GM12878 (cell line): Measurements from ENCODE around the gene ARHGAP26. TPM values are rescaled to one million over a fixed set of nuclear protein-coding genes. Genes with fewer than 3 reads are reported as not detected.

Experiments used
- ATAC-seq: fragments of 200-7000 bp; cut with Tn5 transposase; 3 replicates; pipeline ENCODE4 v1.9.1; 2020; ENCODE audit warnings: mild to moderate bottlenecking, moderate library complexity
- BruUV-seq: library from RNA; stranded (reverse); fragments of 400-500 nt; replicated peaks from 2 replicates; lab custom pipeline; 2021; lab: Mats Ljungman, UMichigan
- CTCF ChIA-PET: fragments of 300-600 bp; sonication (Branson Sonifier 250); formaldehyde crosslinking; extraction: SDS; loops from one replicate; lab custom pipeline; 2021; ENCODE audit warnings: inconsistent platforms; lab: Yijun Ruan, JAX
- POLR2A ChIA-PET: fragments of 350-600 bp; formaldehyde crosslinking; extraction: SDS; loops from one replicate; lab custom pipeline; 2021; ENCODE audit warnings: inconsistent platforms; lab: Charles Lee
- RAD21 ChIA-PET: fragments of 300-600 bp; sonication (Branson Sonifier 250); formaldehyde crosslinking; loops from one replicate; lab custom pipeline; 2023; ENCODE audit warnings: antibody characterized with exemption; ENCODE audit not compliant: unreplicated experiment; lab: Charles Lee
- SMC1A ChIA-PET: fragments of 300-600 bp; sonication (Branson Sonifier 250); formaldehyde crosslinking; loops from one replicate; lab custom pipeline; 2023; ENCODE audit not compliant: unreplicated experiment, uncharacterized antibody; lab: Charles Lee
- DNase-seq: peaks from one replicate; pipeline ENCODE4 v3.0.0-alpha.2; 2011; ENCODE audit warnings: low read depth, low spot score
- FAIRE-seq: peaks from 3 replicates; lab custom pipeline; 2011; peaks lifted over from hg19 to GRCh38; lab: Jason Lieb, UNC
- H2AFZ ChIP-seq: 2 replicates; pipeline ENCODE4 v1.6.0; 2011; ENCODE audit warnings: low read depth, low read length, control low read depth; ENCODE audit not compliant: control insufficient read depth
- H3K27ac ChIP-seq: 2 replicates; pipeline ENCODE4 v1.5.1; 2011; ENCODE audit warnings: control low read depth; ENCODE audit not compliant: control insufficient read depth, insufficient read depth
- H3K27me3 ChIP-seq, 2 experiments: replicated peaks in 1 of 2; 2 replicates each; pipeline versions ENCODE4 v1.6.0 to v1.6.1; 2011; ENCODE audit warnings: low read length in 1 of 2; ENCODE audit not compliant: control insufficient read depth in 2 of 2, insufficient read depth in 2 of 2
- H3K36me3 ChIP-seq, 2 experiments: 2 replicates each; pipeline ENCODE4 v1.5.1; 2011; ENCODE audit warnings: low read length in 1 of 2; ENCODE audit not compliant: control insufficient read depth in 2 of 2, insufficient read depth in 2 of 2
- H3K4me1 ChIP-seq: 2 replicates; pipeline ENCODE4 v1.6.1; 2011; ENCODE audit warnings: mild to moderate bottlenecking, low read length, moderate library complexity, mixed read lengths; ENCODE audit not compliant: control insufficient read depth, insufficient read depth
- H3K4me2 ChIP-seq: 2 replicates; pipeline ENCODE4 v1.6.0; 2011; ENCODE audit warnings: control low read depth; ENCODE audit not compliant: control insufficient read depth, insufficient read depth
- H3K4me3 ChIP-seq: fragments of 200-600 bp; sonication (generic); 2 replicates; pipeline ENCODE4 v1.5.1; 2016
- H3K79me2 ChIP-seq: 2 replicates; pipeline ENCODE4 v1.6.0; 2011; ENCODE audit warnings: low read length; ENCODE audit not compliant: control insufficient read depth, insufficient read depth
- H3K9ac ChIP-seq: 2 replicates; pipeline ENCODE4 v1.8.0; 2011; ENCODE audit warnings: low read length, control low read depth, mixed read lengths; ENCODE audit not compliant: control insufficient read depth, insufficient read depth
- H3K9me3 ChIP-seq: replicated peaks from 3 replicates; pipeline ENCODE4 v1.5.1; 2011; ENCODE audit warnings: mild to moderate bottlenecking, low read length; ENCODE audit not compliant: control insufficient read depth, insufficient read depth
- H4K20me1 ChIP-seq: 2 replicates; pipeline ENCODE4 v1.6.0; 2011; ENCODE audit not compliant: control insufficient read depth, insufficient read depth
- BACH1 ChIP-seq: fragments of 450-650 bp; IDR thresholded peaks from 2 replicates; pipeline ENCODE4 v1.6.1; 2017; ENCODE audit warnings: mild to moderate bottlenecking, borderline replicate concordance
- CREM ChIP-seq: IDR thresholded peaks from 2 replicates; pipeline ENCODE4 v1.6.1; 2014; ENCODE audit warnings: antibody characterized with exemption, low read depth
- EZH2 ChIP-seq: IDR thresholded peaks from 2 replicates; pipeline ENCODE4 v1.6.1; 2012; ENCODE audit warnings: low read depth, mild to moderate bottlenecking, control low read depth, inconsistent platforms, low read length, borderline replicate concordance; ENCODE audit not compliant: control insufficient read depth
- FOXM1 ChIP-seq: IDR thresholded peaks from 2 replicates; pipeline ENCODE4 v1.6.1; 2012; ENCODE audit warnings: low read depth, mild to moderate bottlenecking, inconsistent platforms, low read length, moderate library complexity
- IRF5 ChIP-seq: fragments of 450-650 bp; IDR thresholded peaks from 2 replicates; pipeline ENCODE4 v1.6.1; 2017; ENCODE audit warnings: borderline replicate concordance
- MEF2B ChIP-seq: fragments of 450-650 bp; IDR thresholded peaks from 2 replicates; pipeline ENCODE4 v1.6.1; 2018; ENCODE audit warnings: mild to moderate bottlenecking, moderate library complexity; ENCODE audit not compliant: partially characterized antibody, poor library complexity, severe bottlenecking
- MXI1 ChIP-seq: fragments of 150-350 bp; IDR thresholded peaks from 2 replicates; pipeline ENCODE4 v1.6.1; 2011; ENCODE audit warnings: low read depth, mild to moderate bottlenecking, inconsistent platforms, low read length, improper control_type of control experiment
- STAT1 ChIP-seq: fragments of 450-650 bp; conservative IDR thresholded peaks from 2 replicates; pipeline ENCODE4 v1.6.1; 2014; ENCODE audit warnings: antibody characterized with exemption, mild to moderate bottlenecking
- TARDBP ChIP-seq: IDR thresholded peaks from 2 replicates; pipeline ENCODE4 v1.6.1; 2016; ENCODE audit warnings: borderline replicate concordance
- TCF12 ChIP-seq: IDR thresholded peaks from 2 replicates; pipeline ENCODE4 v1.6.1; 2011; ENCODE audit warnings: low read depth, mild to moderate bottlenecking, low read length
- WGBS: methylation state at CpG from one replicate; pipeline ENCODE4 v1.1.6; 2016; ENCODE audit warnings: low lambda C conversion rate; ENCODE audit not compliant: insufficient replicate concordance, insufficient coverage; ENCODE audit errors: missing lambda C conversion rate; 5-methylcytosine and 5-hydroxymethylcytosine counted together
- in situ Hi-C: fragments of 300-500 bp; cut with MboI; formaldehyde crosslinking; loops from 9 replicates; pipeline ENCODE4 v1.14.3; 2018; ENCODE audit warnings: mixed read lengths
- intact Hi-C: fragments of 100-400 bp; cut with micrococcal nuclease; formaldehyde crosslinking; loops from one replicate; pipeline ENCODE4 v1.14.2; 2022; ENCODE audit not compliant: unreplicated experiment
- polyA plus RNA-seq, 11 experiments: library from polyadenylated mRNA; depleted of rRNA in 4 of 11; unstranded in 6 of 11; stranded (reverse) in 5 of 11; fragments of >200 nt; fragmentation: Nextera tagmentation in 4 of 11; fragmentation: Illumina TruSeq in 1 of 11; extraction: Ambion mirVana in 4 of 11; extraction: Trizol in 1 of 11; gene quantifications; 1 replicate in 1 of 11; 2 replicates in 10 of 11; pipeline versions ENCODE4 v1.2.1 to v1.2.3, GENCODE V29; 2011 to 2016; ENCODE audit warnings: inconsistent platforms in 2 of 11, missing spikeins in 2 of 11, low read depth in 1 of 11
- total RNA-seq, 4 experiments: library from RNA; depleted of rRNA in 3 of 4; stranded (reverse); fragments of >200 nt in 3 of 4; fragmentation: Illumina TruSeq in 1 of 4; extraction: Trizol in 1 of 4; gene quantifications; 2 replicates each; pipeline versions ENCODE4 v1.2.1 to v1.2.3, GENCODE V29; 2013 to 2021

Gene ARHGAP26
- total and polyA plus RNA-seq, 10 of the 15 experiments (the other 5 are each of a cell fraction or from before 2014, with no cell fraction given) = 9.4 to 41.5 (median 19.3) TPM

- Histone ChIP-seq H3K4me1 (peaks cover 44% of the 10 kb centered on the region), H3K9me3 (no peaks in the 10 kb centered on the region), H3K36me3 (peaks cover 4 to 6% of the 10 kb centered on the region in 2 experiments; a peak in 2 of 4 replicates), H3K27me3 (no peaks in the 10 kb centered on the region), H3K4me3 (no peak overlapping the region), H2AFZ (no peak overlapping the region), H3K9ac (no peak overlapping the region), H3K79me2 (peaks cover 29% of the 10 kb centered on the region), H3K4me2 (no peak overlapping the region), H4K20me1 (no peaks in the 10 kb centered on the region), H3K27ac (no peak overlapping the region)
- ChIA-PET POLR2A (interaction anchor here (0.6 to 1.8 kb wide), 5 partner anchors 27 to 375 kb away, joined by 3 to 5 read pairs (median 3); no protein-coding TSS in a partner anchor), SMC1A (interaction anchor here (0.9 to 19.4 kb wide), 15 partner anchors 14 to 159 kb away, joined by 3 to 441 read pairs (median 5); no protein-coding TSS in a partner anchor), CTCF (interaction anchor here (0.9 to 2.0 kb wide), 4 partner anchors 19 to 52 kb away, joined by 4 to 5 read pairs (median 4); no protein-coding TSS in a partner anchor), RAD21 (interaction anchor here (0.7 to 19.7 kb wide), 5 partner anchors 37 to 128 kb away, joined by 3 to 337 read pairs (median 7); no protein-coding TSS in a partner anchor)
- intact Hi-C loops (no loop called here), in situ Hi-C loops (no loop called here)
- WGBS = 88% methylated on average over 5 of the region's 5 CpGs
- BruUV-seq = no TSS peak
- ATAC-seq (no peak), FAIRE-seq (no peak), DNase-seq (no peak)
- TF ChIP-seq MXI1 (no peak), IRF5 (no peak)
Measured at GRCh38 chr5:143061161-143061945, 291.2 kb downstream of the ARHGAP26 start.

DNA sequence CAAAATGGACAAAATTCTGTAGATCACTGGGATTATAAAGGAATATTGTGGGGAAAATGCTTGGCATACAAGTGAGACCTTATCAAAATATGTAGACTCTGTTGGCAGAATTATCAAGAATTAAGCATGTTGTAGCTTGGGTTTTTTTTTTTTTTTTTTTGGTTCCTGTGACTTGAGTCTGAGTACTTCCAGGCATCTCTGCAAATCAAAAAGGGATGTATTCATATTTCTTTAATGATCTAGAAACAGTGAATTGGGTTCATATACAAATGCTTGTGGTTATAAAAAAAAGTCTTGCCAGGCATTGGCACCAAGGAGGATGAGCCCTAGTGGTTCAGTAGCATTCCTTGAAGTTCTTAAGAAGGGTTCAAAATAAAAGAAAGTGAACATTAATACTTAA, 292.2 kb downstream of the ARHGAP26 start:
- DNase-seq (no peak), ATAC-seq (no peak)
- SMC1A ChIA-PET = interaction anchor here (0.6 to 19.4 kb wide), 7 partner anchors 12 to 287 kb away, joined by 3 to 441 read pairs (median 5); no protein-coding TSS in a partner anchor
- Histone ChIP-seq H3K4me3 (no peak overlapping the region), H3K27me3 (no peaks in the 10 kb centered on the region), H3K9ac (no peak overlapping the region), H3K4me1 (peaks cover 42% of the 10 kb centered on the region), H3K9me3 (no peaks in the 10 kb centered on the region)
- intact Hi-C loops = no loop called here
- in situ Hi-C loops = no loop called here
- POLR2A ChIA-PET = interaction anchor here (0.6 to 1.1 kb wide), 5 partner anchors 10 to 57 kb away, joined by 3 to 7 read pairs (median 3); no protein-coding TSS in a partner anchor
- RAD21 ChIA-PET = interaction anchor here (0.6 to 19.7 kb wide), 8 partner anchors 12 to 152 kb away, joined by 3 to 337 read pairs (median 4); no protein-coding TSS in a partner anchor
- TF ChIP-seq IRF5 (no peak), BACH1 (no peak), CREM (no peak), EZH2 (no peak), MEF2B (no peak), TCF12 (no peak), TARDBP (no peak), STAT1 (no peak), FOXM1 (no peak)
- TF ChIP-seq, all 136 proteins: peak for 0
- no peak for FAIRE-seq
- CTCF ChIA-PET = interaction anchor here (0.6 to 1.8 kb wide), 5 partner anchors 11 to 338 kb away, joined by 3 to 5 read pairs (median 3); no protein-coding TSS in a partner anchor
- Histone ChIP-seq H2AFZ (no peak overlapping the region), H3K4me2 (no peak overlapping the region), H4K20me1 (no peaks in the 10 kb centered on the region), H3K27ac (no peak overlapping the region), H3K79me2 (peaks cover 19% of the 10 kb centered on the region), H3K36me3 (peaks cover 4 to 6% of the 10 kb centered on the region in 2 experiments; a peak in 2 of 4 replicates)
- BruUV-seq = no TSS peak
